ENCODE data around the gene LPAR3.

LPAR3 gene, protein sequence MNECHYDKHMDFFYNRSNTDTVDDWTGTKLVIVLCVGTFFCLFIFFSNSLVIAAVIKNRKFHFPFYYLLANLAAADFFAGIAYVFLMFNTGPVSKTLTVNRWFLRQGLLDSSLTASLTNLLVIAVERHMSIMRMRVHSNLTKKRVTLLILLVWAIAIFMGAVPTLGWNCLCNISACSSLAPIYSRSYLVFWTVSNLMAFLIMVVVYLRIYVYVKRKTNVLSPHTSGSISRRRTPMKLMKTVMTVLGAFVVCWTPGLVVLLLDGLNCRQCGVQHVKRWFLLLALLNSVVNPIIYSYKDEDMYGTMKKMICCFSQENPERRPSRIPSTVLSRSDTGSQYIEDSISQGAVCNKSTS

DNA sequence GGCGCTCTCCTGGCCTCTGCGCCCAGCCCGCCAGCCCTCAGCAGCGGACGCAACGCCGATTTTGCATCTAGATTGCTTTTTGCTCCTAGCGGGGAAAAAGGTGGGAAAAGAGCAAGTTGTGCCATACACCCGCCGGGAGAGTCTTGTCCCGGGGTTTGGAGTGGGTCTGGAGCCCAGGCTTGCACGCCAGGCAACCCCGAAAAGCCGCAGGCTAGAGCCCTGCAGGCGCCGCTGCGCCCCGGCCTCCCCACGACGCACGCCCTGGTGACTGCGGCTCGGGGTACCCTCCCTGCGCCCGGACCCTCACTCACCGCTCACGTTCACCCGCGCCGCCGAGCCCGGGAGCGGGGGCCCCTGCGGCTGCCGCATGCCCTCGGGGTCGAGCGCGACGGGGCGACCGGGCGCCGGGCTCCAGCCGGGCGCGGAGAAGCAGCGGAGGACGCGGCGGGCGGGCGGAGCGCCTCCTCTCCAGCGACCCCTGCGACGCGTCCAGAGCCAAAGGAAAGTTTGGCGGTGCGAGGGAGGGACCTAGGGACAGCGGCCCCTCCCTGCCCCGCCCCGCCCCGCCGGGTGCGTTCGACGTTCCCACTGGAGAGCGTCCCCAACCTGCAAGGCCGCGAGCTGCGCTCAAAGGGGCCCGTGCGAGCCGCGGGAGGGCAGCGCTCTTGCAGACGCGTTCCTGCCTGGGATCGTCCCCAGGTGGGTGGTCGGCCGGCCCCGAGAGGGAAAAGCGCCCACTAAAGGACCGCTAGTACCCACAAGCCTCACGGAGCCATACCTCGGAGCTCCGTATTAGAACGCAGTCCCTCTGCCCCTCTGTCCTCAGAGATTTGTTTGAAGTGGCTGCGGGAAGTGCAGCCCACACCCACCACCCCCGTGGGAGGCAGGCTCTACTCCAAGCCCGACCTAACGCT lies at the start of gene LPAR3:
Gene LPAR3, minus strand, starts transcription at position 502 of the 914 bp plus-strand sequence. CDS start 27,086 bp downstream, outside the sequence.
- no peaks in the 10 kb centered on the region for H3K9me3 ChIP-seq
- peaks cover 68% of the 10 kb centered on the region for H3K27me3 ChIP-seq
- H3K36me3 ChIP-seq: no peaks in the 10 kb centered on the region
- H3K4me3 ChIP-seq (ENCODE audit: low read depth in 1 of 2, low read length in 1 of 2): no peak within 1 kb of the TSS
- peaks cover 9 to 18% of the 10 kb centered on the region in 2 experiments for H3K4me1 ChIP-seq (ENCODE audit: control insufficient read depth in 1 of 2, insufficient read depth in 1 of 2, low read depth in 1 of 2, low read length in 1 of 2)
- TF ChIP-seq, protein P1, sequence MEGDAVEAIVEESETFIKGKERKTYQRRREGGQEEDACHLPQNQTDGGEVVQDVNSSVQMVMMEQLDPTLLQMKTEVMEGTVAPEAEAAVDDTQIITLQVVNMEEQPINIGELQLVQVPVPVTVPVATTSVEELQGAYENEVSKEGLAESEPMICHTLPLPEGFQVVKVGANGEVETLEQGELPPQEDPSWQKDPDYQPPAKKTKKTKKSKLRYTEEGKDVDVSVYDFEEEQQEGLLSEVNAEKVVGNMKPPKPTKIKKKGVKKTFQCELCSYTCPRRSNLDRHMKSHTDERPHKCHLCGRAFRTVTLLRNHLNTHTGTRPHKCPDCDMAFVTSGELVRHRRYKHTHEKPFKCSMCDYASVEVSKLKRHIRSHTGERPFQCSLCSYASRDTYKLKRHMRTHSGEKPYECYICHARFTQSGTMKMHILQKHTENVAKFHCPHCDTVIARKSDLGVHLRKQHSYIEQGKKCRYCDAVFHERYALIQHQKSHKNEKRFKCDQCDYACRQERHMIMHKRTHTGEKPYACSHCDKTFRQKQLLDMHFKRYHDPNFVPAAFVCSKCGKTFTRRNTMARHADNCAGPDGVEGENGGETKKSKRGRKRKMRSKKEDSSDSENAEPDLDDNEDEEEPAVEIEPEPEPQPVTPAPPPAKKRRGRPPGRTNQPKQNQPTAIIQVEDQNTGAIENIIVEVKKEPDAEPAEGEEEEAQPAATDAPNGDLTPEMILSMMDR (IDR thresholded peaks at IDR 0.05): no peak
- no peak within 1 kb of the TSS for H3K27ac ChIP-seq

DNA sequence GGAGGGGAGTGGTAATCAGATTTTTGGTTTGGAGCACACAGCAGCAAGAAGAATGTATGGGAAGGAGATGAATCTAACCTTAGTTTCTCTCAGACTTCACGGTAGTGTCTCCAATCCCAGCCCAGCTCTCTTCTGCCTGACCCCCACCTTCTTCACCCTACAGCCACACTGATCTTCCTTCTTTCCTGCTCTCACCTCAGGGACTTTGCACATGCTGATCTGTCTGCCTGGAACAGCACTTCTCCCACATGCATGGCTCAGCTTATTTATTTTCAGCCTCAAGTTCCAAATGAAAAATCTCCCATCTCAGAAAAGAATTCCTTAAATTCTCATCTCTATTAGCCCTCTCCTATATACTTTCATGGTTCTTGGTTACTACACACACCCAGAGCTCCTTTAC lies 48.8 kb upstream of the LPAR3 start:
- H3K9me3 ChIP-seq: no peaks in the 10 kb centered on the region
- H3K36me3 ChIP-seq: no peaks in the 10 kb centered on the region
- TF ChIP-seq, protein P1 (IDR thresholded peaks at IDR 0.05): no peak
- H3K4me1 ChIP-seq (ENCODE audit: control insufficient read depth in 1 of 2, insufficient read depth in 1 of 2, low read depth in 1 of 2, low read length in 1 of 2): peaks cover 4% of the 10 kb centered on the region in 2 experiments
- no peaks in the 10 kb centered on the region for H3K27me3 ChIP-seq
- H3K27ac ChIP-seq: no peak overlapping the region
- no peak overlapping the region for H3K4me3 ChIP-seq (ENCODE audit: low read depth in 1 of 2, low read length in 1 of 2)

DNA sequence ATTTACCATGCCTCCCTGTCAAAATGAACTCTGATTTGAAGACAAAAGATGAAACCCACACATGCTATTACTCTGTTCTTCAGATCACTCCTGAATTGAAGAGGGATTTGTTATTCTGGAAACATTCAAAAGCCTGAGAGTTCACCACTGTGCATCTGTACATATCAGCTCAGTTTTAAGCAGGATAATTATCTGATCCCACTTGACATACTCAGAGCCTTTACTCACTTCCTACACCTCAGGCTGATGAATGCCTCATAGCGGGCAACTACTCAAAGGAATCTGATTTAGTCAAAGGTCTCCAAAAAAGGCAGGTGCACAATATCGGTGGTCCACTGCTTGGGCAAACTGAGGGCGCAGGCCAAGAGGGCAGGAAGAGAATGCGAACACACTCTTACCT lies 47.5 kb upstream of the LPAR3 start:
- Histone ChIP-seq H3K9me3 (no peaks in the 10 kb centered on the region), H3K4me1 (ENCODE audit: control insufficient read depth in 1 of 2, insufficient read depth in 1 of 2, low read depth in 1 of 2, low read length in 1 of 2) (peaks cover 0 to 3% of the 10 kb centered on the region in 2 experiments), H3K27me3 (no peaks in the 10 kb centered on the region), H3K4me3 (ENCODE audit: low read depth in 1 of 2, low read length in 1 of 2) (no peak overlapping the region), H3K27ac (no peak overlapping the region), H3K36me3 (no peaks in the 10 kb centered on the region)
- TF ChIP-seq, protein P1 (IDR thresholded peaks at IDR 0.05): no peak

DNA sequence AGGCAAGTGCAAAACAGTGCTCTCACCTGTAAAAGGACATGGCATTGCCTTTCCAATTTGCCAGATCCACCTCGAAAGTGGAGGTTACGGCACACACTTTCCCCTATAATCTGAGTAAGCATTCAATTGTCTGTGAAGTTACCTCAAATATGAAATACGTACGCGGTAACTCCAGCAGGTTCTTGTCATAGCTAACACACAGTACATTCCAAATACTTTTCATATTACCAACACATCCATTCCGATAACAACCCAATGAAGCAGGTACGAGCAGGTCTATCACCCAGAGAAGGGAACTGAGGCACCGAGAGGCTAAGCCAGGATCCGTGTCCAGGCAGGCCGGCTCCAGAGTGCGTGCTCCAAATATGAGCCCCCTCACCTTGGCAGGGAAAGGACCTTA lies 46.8 kb upstream of the LPAR3 start:
- Histone ChIP-seq H3K4me3 (ENCODE audit: low read depth in 1 of 2, low read length in 1 of 2) (no peak overlapping the region), H3K36me3 (no peaks in the 10 kb centered on the region), H3K27ac (no peak overlapping the region), H3K9me3 (no peaks in the 10 kb centered on the region), H3K4me1 (ENCODE audit: control insufficient read depth in 1 of 2, insufficient read depth in 1 of 2, low read depth in 1 of 2, low read length in 1 of 2) (no peaks in the 10 kb centered on the region), H3K27me3 (no peaks in the 10 kb centered on the region)
- TF ChIP-seq, protein P1 (IDR thresholded peaks at IDR 0.05): no peak

DNA sequence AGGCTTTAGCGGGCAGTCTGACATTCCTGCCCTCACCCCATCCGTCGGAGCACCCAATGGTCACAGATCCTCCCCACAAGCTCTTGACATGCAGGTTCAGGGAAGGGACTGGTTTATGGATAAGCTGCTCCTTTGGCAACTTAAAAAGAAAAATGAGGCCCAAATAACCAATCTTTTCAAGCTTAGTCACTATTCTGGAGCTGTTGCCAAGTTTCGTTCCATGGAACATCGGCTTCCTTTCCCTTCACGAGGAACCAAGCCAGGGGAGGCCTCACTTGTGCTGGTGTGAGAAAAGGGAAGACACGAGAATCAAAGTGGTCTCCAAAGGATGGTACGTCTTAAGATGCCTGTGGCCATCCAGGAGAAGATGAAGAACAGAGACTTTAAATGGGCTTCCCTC lies 46.1 kb upstream of the LPAR3 start:
- no peak overlapping the region for H3K27ac ChIP-seq
- H3K4me3 ChIP-seq (ENCODE audit: low read depth in 1 of 2, low read length in 1 of 2): no peak overlapping the region
- no peaks in the 10 kb centered on the region for H3K9me3 ChIP-seq
- TF ChIP-seq, protein P1 (IDR thresholded peaks at IDR 0.05): no peak
- no peaks in the 10 kb centered on the region for H3K27me3 ChIP-seq
- no peaks in the 10 kb centered on the region for H3K4me1 ChIP-seq (ENCODE audit: control insufficient read depth in 1 of 2, insufficient read depth in 1 of 2, low read depth in 1 of 2, low read length in 1 of 2)
- no peaks in the 10 kb centered on the region for H3K36me3 ChIP-seq

Data from neutrophil (primary cell).